Rectal smooth muscle tissue (tissue), 1 donor: ENCODE measurements around the gene REXO4.

Experiments used
- H3K27ac ChIP-seq: one replicate; pipeline ENCODE4 v1.7.0; 2013; ENCODE audit warnings: low read depth, low read length, inconsistent platforms
- H3K27me3 ChIP-seq: one replicate; pipeline ENCODE4 v1.7.0; 2013; ENCODE audit warnings: low read length; ENCODE audit not compliant: control insufficient read depth, insufficient read depth
- H3K36me3 ChIP-seq: one replicate; pipeline ENCODE4 v1.7.0; 2013; ENCODE audit warnings: low read length; ENCODE audit not compliant: control insufficient read depth, insufficient read depth
- H3K4me1 ChIP-seq: one replicate; pipeline ENCODE4 v1.7.0; 2013; ENCODE audit warnings: low read length; ENCODE audit not compliant: control insufficient read depth, insufficient read depth
- H3K4me3 ChIP-seq: one replicate; pipeline ENCODE4 v1.7.0; 2013; ENCODE audit warnings: low read length
- H3K9ac ChIP-seq: one replicate; pipeline ENCODE4 v1.7.0; 2013; ENCODE audit warnings: low read length

Gene REXO4

DNA sequence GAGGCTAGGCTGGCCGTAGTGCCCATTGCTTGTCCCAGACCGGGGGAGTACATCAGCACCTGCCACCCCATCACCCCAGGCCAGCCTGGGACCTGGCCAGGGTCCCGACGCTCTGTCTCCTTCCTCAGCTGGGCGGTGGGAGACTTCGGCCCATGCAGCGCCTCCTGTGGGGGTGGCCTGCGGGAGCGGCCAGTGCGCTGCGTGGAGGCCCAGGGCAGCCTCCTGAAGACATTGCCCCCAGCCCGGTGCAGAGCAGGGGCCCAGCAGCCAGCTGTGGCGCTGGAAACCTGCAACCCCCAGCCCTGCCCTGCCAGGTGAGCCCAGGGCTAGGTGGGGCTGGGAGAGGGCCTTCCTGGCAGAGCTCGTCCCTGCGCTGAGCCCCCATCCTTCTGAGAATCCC, 25.4 kb upstream of the REXO4 start:
- H3K36me3 ChIP-seq, result no peaks in the 10 kb centered on the region
- no peak overlapping the region for H3K4me3 ChIP-seq
- H3K9ac ChIP-seq, result no peak overlapping the region
- no peaks in the 10 kb centered on the region for H3K27me3 ChIP-seq
- no peaks in the 10 kb centered on the region for H3K4me1 ChIP-seq
- H3K27ac ChIP-seq, result no peak overlapping the region

GRCh38 chr9:133441571-133441970, 23.8 kb upstream of the REXO4 start:
- Histone ChIP-seq H3K4me1 (no peaks in the 10 kb centered on the region), H3K27me3 (no peaks in the 10 kb centered on the region), H3K36me3 (no peaks in the 10 kb centered on the region), H3K9ac (no peak overlapping the region), H3K27ac (no peak overlapping the region), H3K4me3 (no peak overlapping the region)

DNA sequence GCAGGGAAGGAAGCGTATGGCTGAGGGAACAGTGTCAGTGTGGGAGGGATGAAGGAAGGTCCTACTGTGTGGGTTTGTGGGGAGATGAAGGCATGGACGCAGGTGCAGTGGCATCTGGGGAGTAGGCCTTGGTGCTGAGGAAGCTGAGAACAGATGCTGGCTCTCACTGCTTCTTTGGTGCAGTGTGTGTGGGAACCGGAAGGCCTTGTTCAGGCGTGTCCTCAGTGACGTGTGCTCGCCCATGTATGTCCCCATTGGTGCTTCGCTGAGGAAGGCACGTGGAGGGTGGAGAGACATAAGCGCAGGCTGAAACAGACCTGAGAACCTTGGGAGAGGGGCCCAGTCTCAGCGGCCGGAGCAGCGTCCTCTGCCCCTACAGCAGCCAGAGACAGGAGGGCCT, 23.1 kb upstream of the REXO4 start:
- H3K27me3 ChIP-seq, result no peaks in the 10 kb centered on the region
- H3K4me3 ChIP-seq, result no peak overlapping the region
- H3K27ac ChIP-seq, result no peak overlapping the region
- no peaks in the 10 kb centered on the region for H3K36me3 ChIP-seq
- H3K4me1 ChIP-seq, result no peaks in the 10 kb centered on the region
- H3K9ac ChIP-seq, result no peak overlapping the region

DNA sequence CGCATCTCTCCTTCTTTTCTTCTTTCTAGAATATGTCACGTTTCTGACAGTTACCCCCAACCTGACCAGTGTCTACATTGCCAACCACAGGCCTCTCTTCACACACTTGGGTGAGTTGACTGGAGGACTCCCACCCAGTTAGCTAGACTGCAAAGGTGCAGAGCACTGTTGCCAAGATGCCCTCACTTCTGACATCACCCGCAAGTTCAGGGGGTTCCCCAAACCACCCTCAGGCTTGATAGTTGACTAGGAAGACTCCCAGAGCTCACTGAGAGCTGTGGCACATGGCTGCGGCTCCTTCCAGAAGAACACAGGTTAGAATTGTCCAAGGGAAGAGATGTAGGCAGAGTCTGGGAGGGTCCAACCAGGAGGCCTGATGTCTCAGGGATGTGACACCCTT, 21.5 kb upstream of the REXO4 start:
- H3K4me1 ChIP-seq, result no peaks in the 10 kb centered on the region
- H3K27ac ChIP-seq, result no peak overlapping the region
- H3K27me3 ChIP-seq, result no peaks in the 10 kb centered on the region
- no peaks in the 10 kb centered on the region for H3K36me3 ChIP-seq
- no peak overlapping the region for H3K9ac ChIP-seq
- no peak overlapping the region for H3K4me3 ChIP-seq

GRCh38 chr9:133437753-133438531, 20.1 kb upstream of the REXO4 start:
- H3K27me3 ChIP-seq, result no peaks in the 10 kb centered on the region
- H3K27ac ChIP-seq, result no peak overlapping the region
- H3K4me3 ChIP-seq, result no peak overlapping the region
- H3K36me3 ChIP-seq, result no peaks in the 10 kb centered on the region
- no peak overlapping the region for H3K9ac ChIP-seq
- H3K4me1 ChIP-seq, result no peaks in the 10 kb centered on the region

- Histone ChIP-seq H3K36me3 (no peaks in the 10 kb centered on the region), H3K27me3 (no peaks in the 10 kb centered on the region), H3K4me3 (no peak overlapping the region), H3K9ac (no peak overlapping the region), H3K27ac (no peak overlapping the region), H3K4me1 (no peaks in the 10 kb centered on the region)
Measured at GRCh38 chr9:133436681-133437080, 18.9 kb upstream of the REXO4 start.

- Histone ChIP-seq H3K36me3 (no peaks in the 10 kb centered on the region), H3K9ac (no peak overlapping the region), H3K4me1 (no peaks in the 10 kb centered on the region), H3K4me3 (no peak overlapping the region), H3K27me3 (no peaks in the 10 kb centered on the region), H3K27ac (no peak overlapping the region)
Measured at GRCh38 chr9:133433351-133433843, 15.6 kb upstream of the REXO4 start.

GRCh38 chr9:133430244-133430643, 12.4 kb upstream of the REXO4 start:
- H3K27ac ChIP-seq, result no peak overlapping the region
- no peak overlapping the region for H3K4me3 ChIP-seq
- no peak overlapping the region for H3K9ac ChIP-seq
- peaks cover 9% of the 10 kb centered on the region for H3K27me3 ChIP-seq
- H3K4me1 ChIP-seq, result no peaks in the 10 kb centered on the region
- H3K36me3 ChIP-seq, result no peaks in the 10 kb centered on the region

DNA sequence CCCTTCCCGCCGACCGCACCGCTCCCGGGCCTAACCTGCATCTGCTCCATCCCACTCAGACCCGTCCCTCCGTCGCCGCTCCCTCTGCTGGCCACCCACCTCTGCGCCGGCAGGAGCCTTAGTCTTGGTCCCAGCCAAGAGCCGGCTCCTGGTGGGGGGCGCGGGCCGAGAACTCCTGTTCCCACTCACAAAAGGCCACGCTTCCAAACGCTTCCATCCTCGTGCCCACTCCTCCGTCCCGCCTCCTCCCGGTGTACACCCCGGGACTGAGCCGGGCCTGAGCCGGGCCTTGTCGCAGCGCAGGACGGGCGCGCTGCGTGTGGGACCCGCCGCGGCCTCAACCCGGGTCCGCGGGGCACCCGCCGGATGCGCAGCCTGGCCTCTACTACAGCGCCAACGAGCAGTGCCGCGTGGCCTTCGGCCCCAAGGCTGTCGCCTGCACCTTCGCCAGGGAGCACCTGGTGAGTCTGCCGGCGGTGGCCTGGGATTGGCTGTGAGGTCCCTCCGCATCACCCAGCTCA, 11.9 kb upstream of the REXO4 start:
- Histone ChIP-seq H3K4me3 (no peak overlapping the region), H3K4me1 (no peaks in the 10 kb centered on the region), H3K36me3 (no peaks in the 10 kb centered on the region), H3K27ac (no peak overlapping the region), H3K9ac (no peak overlapping the region), H3K27me3 (peaks cover 9% of the 10 kb centered on the region)

- H3K27me3 ChIP-seq, result peaks cover 9% of the 10 kb centered on the region
- no peaks in the 10 kb centered on the region for H3K4me1 ChIP-seq
- no peak overlapping the region for H3K27ac ChIP-seq
- no peaks in the 10 kb centered on the region for H3K36me3 ChIP-seq
- no peak overlapping the region for H3K4me3 ChIP-seq
- no peak overlapping the region for H3K9ac ChIP-seq
Measured at GRCh38 chr9:133429214-133429613, 11.4 kb upstream of the REXO4 start.

GRCh38 chr9:133428617-133429101, 10.8 kb upstream of the REXO4 start:
- Histone ChIP-seq H3K4me3 (peak overlapping the region; percentile 9), H3K27ac (no peak overlapping the region), H3K4me1 (no peaks in the 10 kb centered on the region), H3K27me3 (peaks cover 9% of the 10 kb centered on the region), H3K9ac (no peak overlapping the region), H3K36me3 (no peaks in the 10 kb centered on the region)

DNA sequence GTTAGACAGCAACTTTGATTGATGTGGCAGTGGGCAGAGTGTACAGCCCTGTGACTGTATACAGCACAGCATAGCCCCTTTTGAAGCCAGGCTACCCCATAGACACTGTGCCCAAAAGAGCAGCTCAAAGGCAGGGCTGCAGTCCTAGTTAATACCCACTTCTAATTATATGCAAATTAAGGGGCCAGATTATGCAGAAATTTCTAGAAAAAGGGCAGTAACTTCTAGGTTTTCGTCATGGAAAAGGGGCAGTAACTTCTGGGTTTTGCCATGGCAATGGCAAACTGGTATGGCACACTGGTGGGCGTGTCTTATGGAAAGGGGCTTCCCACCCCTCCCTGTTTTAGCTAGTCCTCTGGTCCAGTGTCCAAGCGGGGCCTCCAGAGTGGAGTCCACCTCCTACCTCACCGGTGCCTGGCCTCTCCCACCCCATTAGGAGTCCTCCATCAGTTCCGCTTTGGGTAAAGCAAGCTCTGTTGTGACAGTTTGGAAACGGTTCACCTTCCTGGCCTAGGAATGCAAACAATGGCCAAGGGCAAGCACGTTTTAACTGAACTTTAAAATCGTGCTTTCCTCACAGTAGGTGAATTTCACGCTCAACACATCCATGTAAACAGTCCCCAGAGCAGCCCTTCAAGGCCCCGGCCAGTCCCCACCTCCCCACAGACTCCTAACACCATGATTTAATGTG, 10.0 kb upstream of the REXO4 start:
- H3K4me3 ChIP-seq, result no peak overlapping the region
- no peak overlapping the region for H3K27ac ChIP-seq
- H3K27me3 ChIP-seq, result peaks cover 9% of the 10 kb centered on the region
- H3K36me3 ChIP-seq, result no peaks in the 10 kb centered on the region
- H3K9ac ChIP-seq, result no peak overlapping the region
- H3K4me1 ChIP-seq, result no peaks in the 10 kb centered on the region
